Caco-2 (cell line): ENCODE data around the gene LY6G6C. TPM values are rescaled to one million over a fixed set of nuclear protein-coding genes. Genes with fewer than 3 reads are reported as not detected.
A peak's percentile ranks its signal among the peaks of the same experiment; 100 is the strongest.

Experiments used
- BruUV-seq: library from RNA; stranded (reverse); fragments of 400-500 nt; replicated peaks from 2 replicates; lab custom pipeline; 2021; lab: Mats Ljungman, UMichigan
- CTCF ChIA-PET: fragments of 300-600 bp; sonication (Branson Sonifier 250); formaldehyde crosslinking; loops from one replicate; lab custom pipeline; 2022; ENCODE audit warnings: antibody characterized with exemption; lab: Charles Lee
- POLR2A ChIA-PET: fragments of 300-600 bp; sonication (Branson Sonifier 250); formaldehyde crosslinking; loops from one replicate; lab custom pipeline; 2022; ENCODE audit warnings: antibody characterized with exemption; lab: Charles Lee
- DNase-seq, 2 experiments: peaks; one replicate each; pipeline versions ENCODE4 v3.0.0 to v3.0.0-alpha.2; 2020 to 2022
- H3K27me3 ChIP-seq: replicated peaks from 2 replicates; pipeline ENCODE4 v1.6.0; 2011; ENCODE audit warnings: low read length; ENCODE audit not compliant: control insufficient read depth, insufficient read depth
- H3K36me3 ChIP-seq: 2 replicates; pipeline ENCODE4 v1.5.1; 2011; ENCODE audit warnings: low read length; ENCODE audit not compliant: control insufficient read depth, insufficient read depth
- H3K4me1 ChIP-seq: fragments of 250-450 bp; sonication (Bioruptor Pico); 2 replicates; pipeline ENCODE4 v1.5.1; 2020; ENCODE audit warnings: mild to moderate bottlenecking
- H3K4me3 ChIP-seq: 2 replicates; pipeline ENCODE4 v1.5.1; 2011; ENCODE audit warnings: low read depth, mild to moderate bottlenecking, control low read depth, low read length
- H3K9me3 ChIP-seq: fragments of 250-450 bp; sonication (Bioruptor Pico); 2 replicates; pipeline ENCODE4 v1.5.1; 2020; ENCODE audit warnings: mild to moderate bottlenecking, moderate library complexity
- H3K27ac Mint-ChIP-seq: one replicate; pipeline ENCODE4 v1.8.0; 2022; ENCODE audit warnings: mixed read lengths; ENCODE audit not compliant: unreplicated experiment
- H3K27me3 Mint-ChIP-seq: one replicate; pipeline ENCODE4 v1.8.0; 2022; ENCODE audit warnings: mixed read lengths; ENCODE audit not compliant: insufficient read depth, unreplicated experiment
- H3K36me3 Mint-ChIP-seq: one replicate; pipeline ENCODE4 v1.8.0; 2022; ENCODE audit warnings: mild to moderate bottlenecking, mixed read lengths; ENCODE audit not compliant: insufficient read depth, unreplicated experiment
- H3K4me1 Mint-ChIP-seq: one replicate; pipeline ENCODE4 v1.8.0; 2022; ENCODE audit warnings: low read depth, mixed read lengths; ENCODE audit not compliant: unreplicated experiment
- H3K4me3 Mint-ChIP-seq: one replicate; pipeline ENCODE4 v1.8.0; 2022; ENCODE audit warnings: mild to moderate bottlenecking, moderate library complexity, mixed read lengths; ENCODE audit not compliant: unreplicated experiment
- H3K9me3 Mint-ChIP-seq: one replicate; pipeline ENCODE4 v1.8.0; 2022; ENCODE audit warnings: mixed read lengths; ENCODE audit not compliant: unreplicated experiment
- intact Hi-C: fragments of 100-400 bp; cut with micrococcal nuclease; formaldehyde crosslinking; loops from one replicate; pipeline ENCODE4 v1.10.0; 2022; ENCODE audit not compliant: unreplicated experiment
- total RNA-seq: library from RNA; stranded (reverse); gene quantifications from 2 replicates; pipeline ENCODE4 v1.2.3, GENCODE V29; 2022
- TF ChIP-seq, protein P1 (sequence below), 2 experiments: fragments of 200-600 bp in 1 of 2; IDR thresholded peaks; 1 replicate in 1 of 2; 2 replicates in 1 of 2; pipeline versions ENCODE4 v1.5.1 to v1.8.0; 2011 to 2022; ENCODE audit warnings: antibody characterized with exemption in 1 of 2, control low read depth in 1 of 2, inconsistent platforms in 1 of 2, low read depth in 1 of 2, low read length in 1 of 2, mild to moderate bottlenecking in 1 of 2, moderate library complexity in 1 of 2; ENCODE audit not compliant: insufficient read depth in 1 of 2, severe bottlenecking in 1 of 2, unreplicated experiment in 1 of 2

Gene LY6G6C
- total RNA-seq, 1 experiment from 2014 or later = 0.88 TPM

GRCh38 chr6:31686483-31686882 is 35.1 kb downstream of the LY6G6C start:
- intact Hi-C loops = no loop called here
- Histone ChIP-seq H3K9me3 (no peaks in the 10 kb centered on the region), H3K4me3 (no peak overlapping the region), H3K36me3 (peaks cover 3% of the 10 kb centered on the region; the same call in 1 of the 2 replicates), H3K27me3 (no peaks in the 10 kb centered on the region), H3K4me1 (peaks cover 48% of the 10 kb centered on the region)
- POLR2A ChIA-PET = no interaction called here
- H3K27ac Mint-ChIP-seq = no peak overlapping the region
- CTCF ChIA-PET = no interaction called here
- H3K4me1 Mint-ChIP-seq = peaks cover 28% of the 10 kb centered on the region
- no peaks in the 10 kb centered on the region for H3K9me3 Mint-ChIP-seq
- no peak for DNase-seq
- H3K27me3 Mint-ChIP-seq = no peaks in the 10 kb centered on the region
- BruUV-seq = no TSS peak
- peaks cover 49% of the 10 kb centered on the region for H3K36me3 Mint-ChIP-seq
- H3K4me3 Mint-ChIP-seq = no peak overlapping the region
- TF ChIP-seq, protein P1, sequence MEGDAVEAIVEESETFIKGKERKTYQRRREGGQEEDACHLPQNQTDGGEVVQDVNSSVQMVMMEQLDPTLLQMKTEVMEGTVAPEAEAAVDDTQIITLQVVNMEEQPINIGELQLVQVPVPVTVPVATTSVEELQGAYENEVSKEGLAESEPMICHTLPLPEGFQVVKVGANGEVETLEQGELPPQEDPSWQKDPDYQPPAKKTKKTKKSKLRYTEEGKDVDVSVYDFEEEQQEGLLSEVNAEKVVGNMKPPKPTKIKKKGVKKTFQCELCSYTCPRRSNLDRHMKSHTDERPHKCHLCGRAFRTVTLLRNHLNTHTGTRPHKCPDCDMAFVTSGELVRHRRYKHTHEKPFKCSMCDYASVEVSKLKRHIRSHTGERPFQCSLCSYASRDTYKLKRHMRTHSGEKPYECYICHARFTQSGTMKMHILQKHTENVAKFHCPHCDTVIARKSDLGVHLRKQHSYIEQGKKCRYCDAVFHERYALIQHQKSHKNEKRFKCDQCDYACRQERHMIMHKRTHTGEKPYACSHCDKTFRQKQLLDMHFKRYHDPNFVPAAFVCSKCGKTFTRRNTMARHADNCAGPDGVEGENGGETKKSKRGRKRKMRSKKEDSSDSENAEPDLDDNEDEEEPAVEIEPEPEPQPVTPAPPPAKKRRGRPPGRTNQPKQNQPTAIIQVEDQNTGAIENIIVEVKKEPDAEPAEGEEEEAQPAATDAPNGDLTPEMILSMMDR (IDR thresholded peaks at IDR 0.05; ENCODE audit: insufficient read depth in 1 of 2, low read depth in 1 of 2, low read length in 1 of 2, severe bottlenecking in 1 of 2, unreplicated experiment in 1 of 2) = no peak

GRCh38 chr6:31683591-31683990 is 38.0 kb downstream of the LY6G6C start:
- BruUV-seq = no TSS peak
- Histone ChIP-seq H3K4me1 (peaks cover 26% of the 10 kb centered on the region), H3K27me3 (no peaks in the 10 kb centered on the region), H3K36me3 (0 out of 2 replicates have a peak, but pooled peaks cover 1% of the 10 kb centered on the region), H3K9me3 (no peaks in the 10 kb centered on the region), H3K4me3 (no peak overlapping the region)
- peak overlapping the region; percentile 76 for H3K4me3 Mint-ChIP-seq
- no peaks in the 10 kb centered on the region for H3K9me3 Mint-ChIP-seq
- CTCF ChIA-PET = interaction anchor here (2.2 kb wide), 1 partner anchor 86 kb away, joined by 6 read pairs; no protein-coding TSS in a partner anchor
- H3K27ac Mint-ChIP-seq = peak overlapping the region; percentile 94
- TF ChIP-seq, protein P1 (IDR thresholded peaks at IDR 0.05; ENCODE audit: insufficient read depth in 1 of 2, low read depth in 1 of 2, low read length in 1 of 2, severe bottlenecking in 1 of 2, unreplicated experiment in 1 of 2) = no peak
- POLR2A ChIA-PET = no interaction called here
- peaks cover 17% of the 10 kb centered on the region for H3K4me1 Mint-ChIP-seq
- DNase-seq = no peak
- intact Hi-C loops = no loop called here
- peaks cover 28% of the 10 kb centered on the region for H3K36me3 Mint-ChIP-seq
- H3K27me3 Mint-ChIP-seq = no peaks in the 10 kb centered on the region

GRCh38 chr6:31681135-31681671 is 40.3 kb downstream of the LY6G6C start:
- Mint-ChIP-seq H3K36me3 (peaks cover 22% of the 10 kb centered on the region), H3K27me3 (no peaks in the 10 kb centered on the region), H3K27ac (peak overlapping the region; percentile 54), H3K4me3 (peak overlapping the region; percentile 76), H3K9me3 (no peaks in the 10 kb centered on the region), H3K4me1 (peaks cover 17% of the 10 kb centered on the region)
- CTCF ChIA-PET = interaction anchor here (0.6 to 2.3 kb wide), 17 partner anchors 9 to 183 kb away, joined by 3 to 18 read pairs (median 5); partner anchors contain the start of genes CLIC1, CSNK2B, HSPA1B and LY6G6D
- Histone ChIP-seq H3K36me3 (no peaks in the 10 kb centered on the region), H3K4me1 (peaks cover 25% of the 10 kb centered on the region), H3K4me3 (peak overlapping the region; percentile 49), H3K27me3 (no peaks in the 10 kb centered on the region), H3K9me3 (no peaks in the 10 kb centered on the region)
- BruUV-seq = no TSS peak
- POLR2A ChIA-PET = interaction anchor here (1.0 kb wide), 2 partner anchors 56 to 134 kb away, joined by 3 read pairs; partner anchors contain the start of gene HSPA1L
- TF ChIP-seq, protein P1 (IDR thresholded peaks at IDR 0.05; ENCODE audit: insufficient read depth in 1 of 2, low read depth in 1 of 2, low read length in 1 of 2, severe bottlenecking in 1 of 2, unreplicated experiment in 1 of 2) = peak in 1 of 2 experiments; percentile 12
- DNase-seq = peak; percentile 59 to 69
- intact Hi-C loops = loop anchor here (2.0 kb wide), 1 partner anchor 22 kb away; the partner anchor contains the start of gene ABHD16A
